NCI-H1694 treated with DMSO at 0.1 percent for 48 hours (cell line): Measurements from ENCODE around the gene CLCNKA.
"Not testable (repeated sequence)": the region's sequence is repeated elsewhere in the genome, so short reads cannot be mapped to it uniquely, and the experiment has no call there.

Experiments used
- DNase-seq: peaks from one replicate; lab custom pipeline; 2025; lab: John Stamatoyannopoulos, UW

The CLCNKA gene

DNA sequence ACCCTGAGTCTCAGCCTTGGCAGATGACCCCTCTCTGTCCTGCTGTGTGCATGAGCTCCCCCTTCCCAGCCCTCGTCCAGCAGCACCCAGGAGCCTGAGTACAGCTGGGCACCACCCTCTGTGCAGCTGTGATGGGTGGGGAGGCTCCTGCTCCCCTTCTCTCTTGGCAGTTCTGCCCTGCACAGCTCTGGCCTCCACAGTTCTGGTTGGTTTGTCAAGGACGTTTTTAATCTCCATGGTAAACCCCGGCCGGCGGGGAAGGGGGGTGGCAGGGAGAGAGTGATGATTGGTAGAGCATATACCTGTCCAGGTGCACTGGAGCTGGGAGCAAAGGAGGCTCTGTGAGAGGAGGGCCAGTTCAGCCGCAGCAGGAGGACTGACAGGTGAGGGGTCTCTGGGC is at the start of gene CLCNKA:
Gene CLCNKA, plus strand, starts transcription at position 356 of the 400 bp plus-strand sequence. CDS start 584 bp downstream, outside the sequence.
- no peak for DNase-seq

DNA sequence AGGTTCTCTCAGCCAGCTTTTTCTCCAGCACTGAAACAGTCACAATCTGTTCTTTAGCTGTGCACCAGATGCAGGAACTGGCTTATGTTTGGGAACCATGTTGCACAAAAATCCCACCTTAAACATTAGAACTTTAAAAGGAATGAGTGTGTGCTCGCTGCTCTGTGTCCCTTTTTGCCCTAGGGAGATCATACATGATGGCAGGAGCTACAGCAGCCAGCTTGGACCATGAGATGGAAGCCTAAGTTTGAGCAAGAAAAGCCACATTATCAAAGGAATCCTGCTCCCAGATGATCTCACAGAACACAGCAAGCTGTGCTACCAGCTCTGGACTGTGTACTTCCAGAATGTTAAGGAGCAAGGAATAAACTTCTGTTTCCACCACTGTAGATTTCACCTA is 49.4 kb upstream of the CLCNKA start:
- no peak for DNase-seq

DNA sequence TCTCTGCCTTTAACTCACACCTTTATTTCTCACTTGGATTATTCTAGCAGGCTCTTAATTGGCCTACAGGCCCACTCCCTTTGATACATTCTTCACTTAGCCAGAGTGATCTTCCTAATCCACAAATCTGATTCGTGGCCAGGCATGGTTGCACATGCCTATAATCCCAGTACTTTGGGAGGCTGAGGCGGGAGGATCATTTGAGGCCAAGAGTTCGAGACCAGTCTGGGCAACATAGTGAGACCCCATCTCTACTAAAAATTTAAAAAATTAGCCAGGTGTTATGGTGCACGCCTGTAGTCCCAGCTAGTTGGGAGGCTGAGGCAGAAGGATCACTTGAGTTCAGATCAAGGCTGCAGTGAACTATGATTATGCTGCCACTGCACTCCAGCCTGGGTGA is 48.1 kb upstream of the CLCNKA start:
- no peak for DNase-seq

DNA sequence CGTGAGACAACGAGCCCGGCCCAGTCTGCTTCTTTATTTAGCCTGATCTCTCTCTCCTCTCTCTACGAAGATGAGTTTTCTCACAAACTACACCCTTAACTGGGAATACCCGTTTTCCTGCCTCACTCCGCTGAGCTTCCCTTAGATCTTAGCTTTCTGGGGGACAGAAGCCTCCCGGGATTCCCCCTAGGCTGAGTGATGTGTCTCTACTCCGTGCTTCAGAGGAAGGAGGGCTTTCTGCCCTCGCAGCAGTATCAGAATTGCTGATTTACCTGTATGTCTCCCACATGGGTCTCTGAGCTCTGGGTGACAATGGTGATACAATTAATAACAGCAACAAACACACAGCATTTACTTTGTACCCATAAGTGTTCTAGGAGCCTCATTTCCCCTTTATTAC is 47.0 kb upstream of the CLCNKA start:
- no peak for DNase-seq

DNA sequence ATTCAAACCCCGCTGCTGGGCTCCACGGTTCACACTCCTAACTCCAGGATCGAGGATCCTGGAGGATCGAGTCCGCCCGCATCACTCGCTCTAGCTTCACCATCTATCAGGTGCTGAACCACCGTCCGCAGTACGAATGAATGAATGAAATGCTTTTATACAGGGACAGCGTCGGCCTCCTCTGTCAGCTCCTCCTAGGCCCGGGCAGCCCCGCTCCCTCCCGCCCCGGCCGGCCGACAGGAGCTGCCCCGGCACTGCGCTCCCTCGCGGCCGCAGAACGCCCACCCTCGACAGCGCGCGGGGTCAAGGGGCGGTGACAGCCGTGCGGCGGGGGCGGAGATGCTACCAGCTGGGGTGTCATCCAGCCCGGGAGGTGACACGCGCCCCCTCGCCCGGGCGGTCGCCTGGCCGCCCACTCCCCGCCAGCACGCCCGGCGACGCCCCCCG is 46.5 kb upstream of the CLCNKA start:
- peak; percentile 3 for DNase-seq

DNA sequence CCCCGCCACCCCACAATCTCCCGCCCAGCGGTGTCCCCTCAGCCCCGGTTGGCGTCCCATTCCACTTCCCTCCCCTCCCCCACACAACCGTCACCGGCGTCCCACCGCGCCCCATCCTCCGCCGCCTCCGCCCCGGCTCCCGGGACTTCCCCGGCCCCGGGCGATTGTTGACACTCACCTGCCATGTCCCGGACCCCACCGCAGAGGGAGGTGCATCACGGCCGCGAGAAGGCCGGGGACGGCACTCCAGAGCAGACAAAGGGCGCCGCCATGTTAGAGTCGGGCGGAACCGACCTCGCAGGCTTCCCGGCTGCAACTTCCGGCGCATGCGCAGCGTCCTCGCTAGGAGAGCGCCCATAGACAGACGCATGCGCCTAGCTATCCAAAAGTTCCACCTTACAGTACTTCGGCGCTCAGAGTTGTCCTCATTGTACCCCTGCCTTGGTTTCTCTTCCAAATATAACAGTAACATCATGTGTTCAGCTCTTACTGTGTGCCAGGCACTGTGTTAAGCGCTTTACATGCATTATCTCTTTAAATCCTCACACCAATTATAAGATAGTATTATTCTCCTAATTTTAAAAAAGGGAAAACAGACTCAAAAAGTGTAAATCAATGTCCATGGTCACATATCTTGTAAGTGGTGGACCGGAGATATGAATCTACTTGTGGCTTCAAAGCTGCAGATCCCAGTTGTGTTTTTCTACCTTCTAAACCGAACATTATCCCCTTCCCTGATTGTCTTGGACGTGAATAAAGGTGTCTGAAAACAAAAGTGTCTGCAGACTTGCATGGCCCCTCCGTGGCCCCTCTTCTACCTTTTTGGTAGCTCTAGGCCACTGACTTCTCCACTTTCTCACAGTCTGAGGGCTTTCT is 45.8 kb upstream of the CLCNKA start, which contains the start of gene ZBTB17:
Gene ZBTB17, minus strand, starts transcription at position 297 of the 876 bp plus-strand sequence. CDS start 27,606 bp downstream, outside the sequence.
- peak; percentile 86 for DNase-seq

DNA sequence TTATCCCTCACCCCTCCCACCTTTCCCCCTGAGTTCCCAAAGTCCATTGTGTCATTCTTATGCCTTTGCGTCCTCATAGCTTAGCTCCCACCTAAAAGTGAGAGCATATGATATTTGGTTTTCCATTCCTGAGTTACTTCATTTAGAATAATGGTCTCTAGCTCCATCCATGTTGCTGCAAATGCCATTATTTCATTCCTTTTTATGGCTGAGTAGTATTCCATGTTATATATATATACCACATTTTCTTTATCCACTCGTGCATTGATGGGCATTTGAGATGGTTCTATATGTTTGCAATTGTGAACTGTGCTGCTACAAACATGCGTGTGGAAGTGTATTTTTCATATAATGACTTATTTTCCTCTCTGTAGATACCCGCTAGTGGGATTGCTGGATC is 43.9 kb upstream of the CLCNKA start:
- DNase-seq, result not testable (repeated sequence)

DNA sequence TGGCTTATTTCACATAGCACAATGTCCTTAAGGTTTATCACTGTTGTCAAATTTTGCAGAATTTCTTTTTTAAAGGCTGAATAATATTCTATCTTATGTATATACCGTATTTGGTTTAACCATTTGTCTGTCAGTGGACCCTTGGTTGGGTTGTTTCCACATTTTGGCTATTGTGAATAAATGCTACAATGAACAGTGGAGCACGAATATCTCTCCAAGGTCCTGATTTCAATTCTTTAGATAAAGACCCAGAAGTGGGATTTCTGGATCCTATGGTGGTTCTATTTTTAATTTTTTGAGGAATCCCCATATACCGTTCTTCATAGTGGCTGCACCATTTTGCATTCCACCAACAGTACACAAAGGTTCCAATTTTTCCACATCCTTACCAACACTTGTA is 40.2 kb upstream of the CLCNKA start:
- no peak for DNase-seq

DNA sequence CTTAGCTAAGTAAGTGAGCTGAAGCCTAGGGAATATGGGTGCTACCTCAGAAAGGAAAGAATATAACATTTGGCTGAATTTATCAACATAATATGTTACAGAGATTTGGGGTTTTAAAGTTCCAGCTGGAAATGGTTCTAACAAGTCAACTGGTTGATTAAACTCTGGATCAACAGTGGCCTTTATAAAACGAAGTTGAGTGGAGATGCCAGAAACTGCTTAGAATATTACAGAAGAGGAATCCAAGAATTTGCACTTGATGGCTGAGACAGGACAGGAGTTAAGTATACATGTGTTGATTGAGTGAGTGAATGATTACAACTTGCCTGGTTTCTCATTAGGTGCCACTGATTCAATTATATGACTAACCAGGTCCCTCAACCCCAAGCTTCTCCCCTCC is 38.6 kb upstream of the CLCNKA start:
- DNase-seq, result no peak

DNA sequence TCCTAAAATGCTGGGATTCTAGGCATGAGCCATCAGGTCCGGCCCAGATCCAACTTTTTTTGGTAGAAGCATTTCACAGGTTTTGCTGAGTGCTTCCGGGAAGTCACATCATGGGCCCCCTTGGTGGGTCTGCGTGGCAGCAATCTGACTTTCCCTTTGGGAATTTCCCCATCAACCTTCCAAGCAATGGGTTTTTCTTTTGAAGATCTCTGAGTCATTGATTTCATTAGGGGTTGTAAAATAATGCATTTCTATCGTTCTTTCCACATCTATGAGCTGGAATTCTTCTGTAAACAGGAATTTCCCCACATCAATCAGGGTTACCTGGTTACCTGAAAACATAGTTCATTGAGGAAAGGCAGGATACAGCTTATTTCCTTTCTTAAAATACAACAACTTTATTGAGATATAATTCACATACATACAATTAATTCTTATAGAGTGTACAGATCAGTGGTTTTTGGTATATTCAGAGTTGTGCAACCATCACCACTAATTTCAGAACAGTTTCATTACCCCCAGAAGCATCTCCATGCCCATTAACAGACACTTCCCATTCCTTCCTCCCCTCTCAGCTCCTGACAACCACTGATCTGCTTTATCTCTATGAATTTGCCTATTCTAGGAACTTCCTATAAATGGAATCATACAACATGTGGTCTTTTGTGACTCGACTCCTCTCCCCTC is 36.1 kb upstream of the CLCNKA start:
- no peak for DNase-seq

DNA sequence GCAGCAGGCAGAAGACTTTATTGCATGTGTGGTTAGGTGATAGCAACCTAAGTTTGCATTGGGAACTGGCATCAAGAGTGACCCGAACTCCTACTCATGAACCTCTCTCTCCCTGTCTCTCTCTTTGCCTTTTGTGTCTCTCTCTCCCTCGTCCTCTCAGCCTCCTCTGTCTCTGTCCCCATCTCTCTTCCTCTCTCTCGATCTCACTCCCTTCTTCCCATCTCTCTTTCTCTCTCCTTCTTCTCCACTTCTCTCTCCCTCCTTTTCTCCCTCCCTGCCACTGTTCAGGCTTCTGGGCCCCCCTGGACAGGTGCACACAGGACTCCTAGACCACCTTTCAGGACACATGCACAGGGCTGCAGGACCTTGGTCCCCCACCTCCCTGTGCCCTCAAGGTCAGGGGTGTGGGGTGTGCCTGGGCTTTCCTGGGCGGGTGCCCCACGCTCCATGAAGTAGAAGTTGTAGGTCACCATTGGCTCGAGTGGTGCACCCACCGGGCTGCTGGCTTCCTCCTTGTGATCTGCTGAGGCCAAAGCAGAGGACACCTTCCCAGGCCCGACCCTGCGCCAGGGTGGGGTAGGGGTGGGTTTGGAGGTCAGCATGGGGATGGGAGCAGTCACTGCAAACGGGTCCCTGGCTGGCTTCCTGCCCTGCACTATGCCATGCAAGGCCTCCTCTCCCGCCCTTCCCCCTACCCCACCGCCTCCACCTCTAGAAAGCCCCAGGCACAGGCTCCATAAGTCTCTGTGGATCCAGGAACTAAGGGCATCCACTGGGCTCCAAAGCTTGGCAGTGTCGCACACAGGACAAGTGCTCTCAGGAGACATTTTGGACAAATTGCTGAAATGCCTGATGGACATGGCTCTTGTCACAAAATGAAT is 32.7 kb upstream of the CLCNKA start:
- no peak for DNase-seq

DNA sequence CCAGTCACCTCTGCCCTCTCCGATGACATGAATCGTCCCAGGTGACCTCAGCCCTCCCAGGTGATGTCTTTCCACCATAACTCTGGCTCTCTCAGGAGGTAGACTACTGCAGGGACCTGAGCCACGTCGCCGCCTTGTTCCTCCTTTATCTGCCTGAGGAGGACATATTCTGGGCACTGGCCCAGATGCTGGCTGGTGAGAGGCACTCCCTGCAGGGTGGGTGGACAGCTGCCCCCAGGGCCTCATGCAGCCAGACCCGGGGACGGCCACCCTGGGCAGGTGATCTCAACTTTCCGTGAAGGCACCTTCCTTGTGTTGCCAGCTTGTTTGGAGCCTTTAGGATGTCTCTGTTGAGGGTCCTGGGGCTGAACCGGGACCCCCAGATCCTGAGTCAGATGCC is 32.1 kb upstream of the CLCNKA start:
- DNase-seq, result no peak

DNA sequence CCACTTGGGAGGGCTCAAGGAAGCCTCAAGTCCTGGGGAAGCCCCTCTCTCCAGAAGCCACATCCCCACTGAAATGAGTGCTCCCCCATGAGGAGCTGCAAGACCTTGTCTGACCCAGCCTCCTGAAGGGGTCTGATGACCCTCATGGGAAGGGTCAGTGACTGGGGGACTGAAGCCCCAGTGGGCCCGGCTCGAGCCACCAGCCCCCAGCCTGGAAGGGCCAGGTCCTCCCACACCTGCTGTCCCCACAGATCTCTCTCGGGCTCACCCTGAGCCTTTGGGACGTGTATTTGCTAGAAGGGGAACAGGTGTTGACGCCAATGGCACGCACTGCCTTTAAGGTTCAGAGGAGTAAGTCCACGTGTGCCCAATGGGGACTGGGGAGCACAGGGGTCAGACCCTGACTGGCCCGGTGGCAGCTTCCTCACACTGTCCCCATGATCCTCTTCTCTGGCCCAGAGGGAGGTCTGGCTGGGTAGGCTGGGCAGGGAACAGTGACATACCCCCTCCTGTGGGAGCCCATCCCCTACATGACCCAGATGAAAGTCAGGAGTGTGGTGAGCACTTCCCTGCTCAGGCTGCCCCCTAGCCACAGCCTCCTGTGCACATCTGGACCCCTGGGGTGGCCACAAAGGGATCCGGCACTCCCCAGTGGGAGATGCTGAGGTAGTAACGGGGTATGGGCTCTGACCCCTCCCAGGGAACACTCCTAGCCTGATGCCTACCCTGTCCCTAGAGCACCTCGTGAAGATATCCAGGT is 30.2 kb upstream of the CLCNKA start:
- DNase-seq, result no peak

DNA sequence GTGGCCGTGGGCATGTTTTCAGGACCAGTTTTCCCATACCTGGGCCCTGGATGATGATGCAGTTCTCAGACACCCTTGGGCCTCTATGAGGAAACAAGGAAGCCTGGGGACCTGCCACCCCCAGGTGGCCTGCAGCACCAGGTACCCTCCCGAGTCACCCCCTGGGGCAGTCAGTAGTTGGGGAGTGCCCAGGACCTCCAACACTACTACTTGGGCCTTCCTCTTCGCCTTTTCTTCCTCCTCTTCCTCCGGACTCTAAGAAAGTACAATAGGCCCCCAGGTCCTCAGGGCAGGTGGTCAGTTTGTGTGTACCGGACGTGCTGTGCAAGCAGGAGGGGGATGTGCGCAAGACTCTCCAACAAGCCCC is 29.7 kb upstream of the CLCNKA start:
- no peak for DNase-seq

DNA sequence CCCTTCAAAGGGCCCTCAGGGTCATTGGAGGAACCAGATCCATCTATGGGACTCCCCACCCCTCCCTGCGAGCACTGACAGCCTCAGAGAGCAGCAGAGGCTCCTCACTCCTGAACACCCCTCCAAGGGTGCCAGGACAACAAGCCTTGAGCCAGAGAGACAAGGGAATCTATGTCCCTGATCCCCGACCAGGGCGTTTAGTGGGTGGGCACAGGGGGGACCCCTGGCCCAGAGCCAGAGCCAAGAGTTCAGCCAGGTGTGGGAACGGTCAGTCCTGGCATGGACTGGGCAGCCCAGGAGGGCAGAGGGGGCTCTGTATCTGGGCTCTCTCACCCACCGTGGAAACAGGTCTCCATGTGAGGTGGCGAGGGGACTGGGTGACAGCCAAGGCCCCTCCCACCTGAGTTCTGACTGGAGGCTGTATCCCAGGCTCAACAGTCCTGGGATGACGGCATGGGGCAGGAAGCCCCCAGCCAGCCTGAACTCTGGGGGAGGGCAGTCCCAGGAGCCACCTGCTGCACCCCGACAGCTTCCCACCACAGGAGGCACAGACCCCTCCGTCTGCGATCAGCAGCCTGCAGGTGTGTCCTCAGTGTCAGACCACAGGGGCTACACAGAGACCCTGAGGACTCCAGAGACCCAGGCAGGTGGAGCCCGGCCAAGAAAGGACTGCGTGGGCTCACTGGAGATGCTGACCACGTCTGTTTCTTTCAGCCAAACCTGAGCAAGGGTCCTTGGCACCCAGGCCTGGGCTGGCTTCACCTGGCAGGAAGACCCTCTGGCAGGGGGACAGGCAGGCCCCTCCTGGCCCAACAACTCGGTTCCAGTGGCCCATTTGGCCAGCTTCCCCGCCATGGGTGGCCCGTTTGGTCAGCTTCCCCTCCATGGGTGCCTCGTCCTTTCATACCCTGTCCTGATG is 29.0 kb upstream of the CLCNKA start:
- no peak for DNase-seq

DNA sequence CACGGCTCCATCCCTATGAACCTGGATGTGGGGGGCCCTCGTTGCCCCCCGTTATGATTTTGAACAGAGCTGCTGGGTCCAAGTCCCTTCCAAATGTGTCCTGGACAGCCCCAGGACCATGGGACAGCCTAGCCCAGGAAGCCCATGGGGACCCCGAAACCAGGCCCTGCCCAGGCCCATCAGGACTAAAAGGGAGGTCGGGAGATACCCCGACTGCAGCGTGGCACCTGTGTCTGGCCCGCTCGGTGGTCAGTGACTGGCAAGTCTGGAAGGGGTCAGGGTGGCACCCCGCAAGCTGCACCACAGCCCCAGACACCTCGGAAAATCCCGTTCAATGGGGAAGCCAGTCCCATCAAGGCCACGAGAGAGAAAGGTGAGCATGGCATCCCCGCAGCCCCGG is 28.2 kb upstream of the CLCNKA start:
- DNase-seq, result no peak

DNA sequence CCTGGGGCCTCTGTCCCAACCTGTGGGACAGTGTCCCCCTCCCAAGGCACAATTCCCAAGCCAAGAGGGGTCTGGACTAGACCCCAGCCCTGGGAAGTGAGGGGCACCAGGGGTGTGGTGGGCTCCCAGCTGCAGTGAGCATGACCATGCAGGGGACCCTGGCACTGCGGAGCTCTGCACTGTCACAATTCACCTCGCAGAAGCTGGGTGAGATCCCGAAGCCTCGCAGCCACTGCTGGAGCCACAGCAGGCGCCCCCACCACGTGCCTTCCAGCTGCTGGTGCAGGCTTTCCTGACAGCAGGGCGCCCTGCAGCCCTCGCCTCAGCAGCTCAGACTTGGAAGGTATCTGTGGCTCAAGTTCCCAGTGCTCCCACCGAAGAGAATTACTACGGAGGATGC is 27.8 kb upstream of the CLCNKA start:
- DNase-seq, result no peak

DNA sequence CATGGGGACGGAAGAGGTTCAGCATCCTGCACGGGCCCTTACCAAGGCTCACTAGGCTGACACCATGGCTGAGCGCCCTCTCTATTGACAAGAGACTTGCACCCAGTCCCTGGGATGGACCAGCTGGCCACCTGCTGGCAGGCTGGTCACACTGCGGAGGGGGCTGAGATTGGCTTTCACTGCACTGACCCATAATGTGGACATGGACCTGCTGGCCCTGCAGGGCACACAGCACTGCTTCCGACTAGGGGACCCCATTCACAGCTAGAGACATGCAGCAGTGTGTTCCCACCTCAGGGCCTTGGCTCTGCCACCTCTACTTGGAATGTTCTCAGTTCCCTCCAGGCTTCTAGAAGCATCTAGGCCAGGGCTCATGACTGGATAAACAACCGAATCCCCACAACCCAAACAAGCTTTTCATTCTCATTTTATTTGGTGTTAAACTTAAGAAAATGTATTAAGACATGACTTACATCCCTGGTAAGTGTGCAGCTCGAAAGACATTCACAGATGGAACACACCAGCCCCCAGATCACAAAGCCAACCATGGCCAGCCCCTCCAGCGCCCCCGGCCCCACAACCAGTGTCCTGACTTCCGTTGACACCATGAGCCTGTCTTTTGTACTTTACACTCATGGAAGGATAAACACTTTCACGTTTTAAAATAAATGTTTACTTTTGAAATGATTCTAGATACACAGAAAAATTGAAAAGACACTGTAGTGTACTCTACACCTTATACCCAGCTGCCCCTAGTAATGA is 27.1 kb upstream of the CLCNKA start:
- no peak for DNase-seq

DNA sequence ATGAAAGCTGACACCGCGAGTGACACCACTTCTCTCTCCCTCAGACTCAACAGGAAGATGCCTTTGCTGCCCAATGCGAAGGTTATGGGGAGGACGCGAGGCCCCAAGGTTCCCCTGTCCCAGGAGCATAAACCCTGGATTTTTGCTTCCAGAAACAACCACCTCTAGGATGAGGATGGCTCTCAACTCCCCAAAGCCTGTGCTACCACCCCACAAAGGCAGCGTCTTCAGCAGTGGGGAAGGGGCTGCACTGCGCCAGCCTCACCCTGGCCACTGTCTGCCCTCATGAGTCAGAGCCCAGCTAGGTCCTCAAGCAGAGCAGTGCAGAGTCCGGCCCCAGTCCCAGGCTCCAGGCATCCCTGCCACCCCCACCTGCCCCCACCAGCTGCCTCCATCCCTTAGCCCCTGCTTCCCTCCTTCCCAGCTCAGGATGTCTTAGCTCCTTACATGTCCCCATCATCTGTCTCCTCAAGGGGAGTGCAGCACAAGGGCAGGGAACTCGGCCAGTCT is 24.7 kb upstream of the CLCNKA start:
- DNase-seq, result no peak
